ENCODE results near the gene TPP2. TPM values are rescaled to one million over a fixed set of nuclear protein-coding genes. Genes with fewer than 3 reads are reported as not detected.
A peak's percentile ranks its signal among the peaks of the same experiment; 100 is the strongest.

Gene TPP2
- total RNA-seq, 4 donors from 2014 or later, result 38.5 to 45.5 (median 42.3) TPM

DNA sequence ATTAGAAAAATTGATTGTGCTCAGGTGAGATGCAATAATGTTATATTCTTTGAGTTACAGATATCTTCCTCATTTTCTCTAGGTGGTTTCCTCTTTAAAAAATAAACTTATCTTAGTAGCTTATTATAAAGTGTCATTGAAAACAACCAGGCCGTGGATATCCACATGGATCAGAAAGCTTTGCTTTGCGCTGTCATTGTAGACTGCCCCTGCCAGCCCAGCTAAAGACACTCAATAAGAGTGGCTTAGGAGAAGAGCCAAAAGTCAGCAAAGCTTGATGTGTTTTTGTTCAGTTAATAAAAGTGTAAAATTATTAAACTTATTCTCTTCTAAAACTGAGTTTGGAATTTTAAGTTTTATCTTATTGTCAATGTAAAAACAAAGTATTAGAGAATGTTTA, 34.4 kb downstream of the TPP2 start:
- TF ChIP-seq, protein P1, sequence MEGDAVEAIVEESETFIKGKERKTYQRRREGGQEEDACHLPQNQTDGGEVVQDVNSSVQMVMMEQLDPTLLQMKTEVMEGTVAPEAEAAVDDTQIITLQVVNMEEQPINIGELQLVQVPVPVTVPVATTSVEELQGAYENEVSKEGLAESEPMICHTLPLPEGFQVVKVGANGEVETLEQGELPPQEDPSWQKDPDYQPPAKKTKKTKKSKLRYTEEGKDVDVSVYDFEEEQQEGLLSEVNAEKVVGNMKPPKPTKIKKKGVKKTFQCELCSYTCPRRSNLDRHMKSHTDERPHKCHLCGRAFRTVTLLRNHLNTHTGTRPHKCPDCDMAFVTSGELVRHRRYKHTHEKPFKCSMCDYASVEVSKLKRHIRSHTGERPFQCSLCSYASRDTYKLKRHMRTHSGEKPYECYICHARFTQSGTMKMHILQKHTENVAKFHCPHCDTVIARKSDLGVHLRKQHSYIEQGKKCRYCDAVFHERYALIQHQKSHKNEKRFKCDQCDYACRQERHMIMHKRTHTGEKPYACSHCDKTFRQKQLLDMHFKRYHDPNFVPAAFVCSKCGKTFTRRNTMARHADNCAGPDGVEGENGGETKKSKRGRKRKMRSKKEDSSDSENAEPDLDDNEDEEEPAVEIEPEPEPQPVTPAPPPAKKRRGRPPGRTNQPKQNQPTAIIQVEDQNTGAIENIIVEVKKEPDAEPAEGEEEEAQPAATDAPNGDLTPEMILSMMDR (IDR thresholded peaks at IDR 0.05), result no peak
- ATAC-seq (ENCODE audit: low FRiP score), result no peak

DNA sequence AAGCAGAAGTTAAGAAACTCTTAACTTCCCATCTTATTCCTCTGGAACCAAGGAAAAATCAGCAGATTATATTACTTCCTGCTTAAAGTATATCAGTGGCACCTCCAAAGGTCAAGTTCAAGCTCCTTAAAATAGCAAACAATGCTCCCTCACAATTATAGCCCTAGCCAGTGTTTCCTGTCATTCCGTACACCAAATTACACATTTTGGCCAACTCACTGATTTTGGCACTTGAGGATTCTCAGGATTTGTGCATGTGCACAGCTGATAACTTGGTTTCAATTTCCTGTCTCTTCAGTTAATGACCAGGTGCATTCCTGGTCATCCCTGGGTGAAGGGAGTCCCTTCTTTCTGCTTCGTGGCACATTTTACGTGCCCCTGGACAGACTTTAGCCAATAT, 42.0 kb downstream of the TPP2 start:
- TF ChIP-seq, protein P1 (IDR thresholded peaks at IDR 0.05), result no peak
- DNase-seq (ENCODE audit: low spot score) (no peak), ATAC-seq (ENCODE audit: low FRiP score) (no peak)

More for the DNA sequence above, 34.4 kb downstream of the TPP2 start:
- DNase-seq (ENCODE audit: low spot score), result no peak

DNA sequence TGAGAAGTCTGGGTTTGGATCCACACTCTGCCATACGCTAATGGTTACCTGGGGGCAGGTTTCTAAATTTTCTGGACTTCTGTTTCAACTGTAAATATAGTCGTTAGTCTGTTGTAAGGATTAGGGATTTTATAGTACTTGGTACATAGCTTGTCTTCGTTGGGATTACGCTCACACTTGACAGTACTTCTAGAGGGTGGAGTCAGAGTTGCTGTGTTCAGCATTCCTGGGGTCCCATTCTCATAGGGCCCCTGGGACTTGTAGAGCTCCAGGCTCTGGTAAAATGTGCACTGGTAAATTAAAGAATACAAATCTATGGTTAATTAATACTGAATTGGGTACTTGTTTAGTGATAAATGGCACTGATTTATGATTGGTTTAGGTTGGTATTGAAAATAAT, 45.2 kb downstream of the TPP2 start:
- TF ChIP-seq, protein P1 (IDR thresholded peaks at IDR 0.05), result no peak
- ATAC-seq (ENCODE audit: low FRiP score) (no peak), DNase-seq (ENCODE audit: low spot score) (no peak)

DNA sequence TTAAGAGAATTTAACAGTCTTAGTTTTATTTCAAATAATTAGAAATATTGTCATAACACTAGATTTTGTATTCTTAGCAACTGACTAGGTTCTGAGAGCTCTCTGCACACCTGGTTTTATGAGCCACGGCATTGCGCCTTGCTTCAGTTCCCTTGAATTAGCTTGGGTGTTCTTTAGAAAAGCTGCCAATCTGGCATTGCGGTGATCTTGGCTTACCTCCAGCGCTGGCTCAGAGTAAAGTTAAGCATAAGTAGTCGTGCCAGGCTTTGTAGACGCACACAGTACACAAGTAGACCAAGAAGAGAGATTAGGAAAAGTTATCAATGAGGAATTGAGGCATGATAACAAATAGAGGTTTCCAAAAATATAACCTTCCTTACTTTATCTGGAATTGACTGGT, 45.7 kb downstream of the TPP2 start:
- no peak for DNase-seq (ENCODE audit: low spot score)
- peak; percentile 41 for ATAC-seq (ENCODE audit: low FRiP score)
- TF ChIP-seq, protein P1 (IDR thresholded peaks at IDR 0.05), result no peak

DNA sequence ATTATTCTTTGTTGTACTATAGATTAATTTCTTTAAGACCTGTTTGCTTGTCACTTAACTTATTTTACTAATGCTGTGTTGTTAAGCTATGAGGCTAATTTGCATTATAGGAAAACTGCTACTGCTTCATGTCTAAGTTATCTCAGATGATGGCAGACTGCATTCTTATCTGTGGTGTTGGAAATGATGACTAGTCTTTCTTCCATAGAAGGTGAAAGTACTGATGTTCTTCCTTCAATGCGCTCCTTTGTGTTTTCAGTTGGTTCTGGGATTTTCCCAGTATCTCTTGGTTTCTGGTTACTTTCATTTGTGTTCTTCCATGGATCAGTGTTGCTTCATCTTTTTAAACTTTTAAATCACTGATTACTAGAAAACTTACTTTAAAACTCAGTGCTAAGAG, 46.9 kb downstream of the TPP2 start:
- ATAC-seq (ENCODE audit: low FRiP score) (no peak), DNase-seq (ENCODE audit: low spot score) (no peak)
- TF ChIP-seq, protein P1 (IDR thresholded peaks at IDR 0.05), result no peak

DNA sequence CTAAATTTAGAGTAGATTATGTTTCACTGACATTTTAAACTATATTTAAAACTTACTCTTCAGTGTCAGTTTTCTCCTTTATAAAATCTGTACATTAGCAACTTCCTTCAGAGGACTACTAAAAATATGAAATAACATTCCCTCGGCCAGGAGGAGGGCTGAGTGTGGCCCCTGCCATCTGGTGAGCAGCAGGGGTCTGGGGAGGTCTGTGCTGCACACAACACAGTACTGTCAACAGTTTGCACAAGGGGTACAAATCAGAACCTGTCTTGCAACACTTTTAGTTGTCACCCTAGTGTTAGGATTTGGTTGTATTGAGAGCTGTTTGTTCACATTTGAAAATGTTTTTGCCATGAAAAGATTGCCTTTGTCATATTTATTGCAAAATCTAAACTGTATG, 48.9 kb downstream of the TPP2 start:
- DNase-seq (ENCODE audit: low spot score), result no peak
- ATAC-seq (ENCODE audit: low FRiP score), result no peak
- TF ChIP-seq, protein P1 (IDR thresholded peaks at IDR 0.05), result no peak

DNA sequence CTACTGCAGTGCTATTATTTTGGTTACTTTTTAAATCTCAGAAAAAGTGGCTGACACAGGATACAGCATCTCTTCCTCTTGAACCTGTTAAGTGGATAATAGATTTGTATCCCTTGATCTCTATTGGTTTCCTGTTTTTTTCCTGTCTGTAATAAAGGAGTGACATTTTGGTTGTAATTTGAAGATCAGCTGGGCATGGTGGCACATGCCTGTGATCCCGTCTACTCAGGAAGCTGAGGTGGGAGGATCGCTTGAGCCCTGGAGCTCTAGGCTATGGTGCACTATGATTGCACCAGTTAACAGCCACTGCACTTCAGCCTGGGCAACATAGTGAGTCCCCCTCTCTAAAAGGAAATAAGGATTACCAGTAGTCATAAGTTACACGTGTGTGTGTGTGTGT, 51.3 kb downstream of the TPP2 start:
- TF ChIP-seq, protein P1 (IDR thresholded peaks at IDR 0.05), result no peak
- DNase-seq (ENCODE audit: low spot score) (no peak), ATAC-seq (ENCODE audit: low FRiP score) (no peak)
